D341Med (cell line): ENCODE measurements around the gene PDE10A.
A peak's percentile ranks its signal among the peaks of the same experiment; 100 is the strongest.

Experiments
- DNase-seq: peaks from one replicate; pipeline ENCODE4 v3.0.0; 2012; ENCODE audit warnings: low spot score

PDE10A gene

DNA sequence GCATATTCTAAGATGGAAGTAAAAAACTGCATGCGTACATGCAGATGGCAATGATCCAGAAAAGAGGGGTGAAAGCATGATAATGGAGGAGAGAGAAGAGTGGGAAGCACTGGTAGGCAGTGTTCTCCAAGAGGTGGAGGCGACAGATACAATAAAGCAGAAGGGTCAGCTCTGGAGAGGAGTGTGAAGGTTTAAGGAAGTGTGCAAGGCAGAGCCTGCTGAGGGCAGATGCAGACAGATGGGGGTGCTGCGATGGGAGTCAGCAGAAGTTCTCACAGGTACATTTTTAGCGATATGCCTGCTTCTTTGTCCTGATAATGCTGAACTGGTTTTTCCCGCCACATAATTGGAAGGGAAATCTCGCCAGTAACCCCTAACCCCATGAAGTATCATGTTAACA lies 272.6 kb downstream of the PDE10A start:
- no peak for DNase-seq

DNA sequence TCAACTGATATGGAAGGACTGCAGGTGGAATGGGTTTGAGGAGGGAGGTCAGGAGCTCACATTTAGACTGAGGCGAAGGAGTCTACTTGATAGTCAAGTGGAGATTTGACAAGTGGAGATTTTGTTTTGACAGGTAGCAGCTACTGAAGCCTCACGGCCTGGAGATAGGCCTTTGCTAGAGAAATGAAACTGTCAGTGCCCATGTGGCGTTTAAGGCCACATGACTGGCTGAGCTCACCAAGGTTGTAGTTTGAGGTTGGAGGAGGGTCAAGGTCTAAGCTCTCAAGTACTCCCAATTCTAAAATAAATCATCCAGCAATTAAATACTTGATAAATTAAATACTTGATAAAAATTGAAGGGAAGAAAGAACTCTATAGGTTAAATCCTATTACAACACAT lies 273.5 kb downstream of the PDE10A start:
- DNase-seq, result no peak

DNA sequence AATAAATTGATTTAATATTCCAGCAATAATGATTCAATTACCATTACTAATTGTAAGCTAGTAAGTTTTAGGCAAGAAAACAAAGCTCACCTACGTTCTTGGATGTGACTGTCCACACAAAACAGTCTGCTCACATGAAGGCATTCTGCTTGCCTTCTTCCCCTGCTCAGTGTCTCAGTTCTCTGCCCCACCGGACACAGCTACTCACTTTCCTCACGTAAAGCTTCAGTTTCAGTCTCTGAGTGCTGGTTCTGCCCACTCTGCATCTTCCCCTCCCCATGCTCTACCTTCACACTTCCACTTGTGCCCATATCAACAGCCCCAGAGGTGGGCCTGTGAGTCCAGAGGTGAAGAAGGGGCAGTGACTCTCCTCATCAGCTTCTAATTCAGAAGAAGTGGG lies 279.7 kb downstream of the PDE10A start:
- DNase-seq, result no peak

DNA sequence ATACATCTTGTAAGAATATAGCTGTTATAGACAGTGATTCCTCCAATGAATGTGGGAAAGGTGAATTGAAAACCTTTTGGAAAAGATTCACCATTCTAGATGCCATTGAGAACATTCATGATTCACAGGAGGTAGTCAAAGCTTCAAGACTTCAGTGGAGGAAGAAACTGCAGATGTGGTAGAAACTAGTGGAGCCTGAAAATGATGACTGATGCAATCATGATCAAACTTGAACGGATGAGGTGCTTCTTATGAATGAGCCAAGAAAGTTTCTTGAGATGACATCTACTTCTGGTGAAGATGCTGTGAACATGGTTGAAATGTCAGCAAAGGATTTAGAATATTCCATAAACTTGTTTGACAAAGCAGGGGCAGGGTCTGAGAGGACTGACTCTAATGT lies 286.9 kb downstream of the PDE10A start:
- no peak for DNase-seq

DNA sequence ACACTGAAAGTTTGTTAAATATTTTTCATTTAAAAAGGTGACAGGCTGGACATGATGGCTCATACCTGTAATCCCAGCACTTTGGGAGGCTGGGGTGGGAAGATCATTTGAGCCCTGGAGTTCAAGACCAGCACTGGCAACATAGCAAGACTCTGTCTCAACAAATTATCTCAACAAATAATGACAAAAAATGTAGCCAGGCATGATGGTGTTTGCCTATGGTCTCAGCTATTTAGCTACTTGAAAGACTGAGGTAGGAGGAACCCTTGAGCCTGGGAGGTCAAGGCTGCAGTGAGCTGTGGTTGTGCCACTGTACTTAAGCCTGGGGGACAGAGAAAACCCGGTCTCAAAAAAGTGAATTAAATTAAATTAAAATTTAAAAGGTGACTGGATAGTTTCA lies 297.7 kb downstream of the PDE10A start:
- DNase-seq, result no peak

DNA sequence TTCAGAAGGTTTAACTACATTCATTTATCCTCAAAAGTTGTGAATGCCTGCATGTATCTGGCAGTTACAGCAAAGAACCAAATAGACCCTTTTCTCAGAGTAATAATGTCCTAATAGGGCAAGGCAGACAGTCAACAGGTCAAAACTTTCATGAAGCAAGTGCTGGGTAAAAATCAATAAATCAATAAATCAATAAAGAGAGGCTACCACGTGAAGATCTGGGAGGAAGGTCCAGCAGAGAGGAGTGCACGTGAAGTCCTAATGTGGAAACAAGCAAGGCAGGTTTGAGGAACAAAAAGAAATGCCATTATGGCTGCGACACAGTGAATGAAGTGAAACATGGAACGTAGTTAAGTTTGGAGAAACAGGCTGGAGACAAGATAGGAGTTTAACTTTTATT lies 317.3 kb downstream of the PDE10A start:
- DNase-seq, result no peak

DNA sequence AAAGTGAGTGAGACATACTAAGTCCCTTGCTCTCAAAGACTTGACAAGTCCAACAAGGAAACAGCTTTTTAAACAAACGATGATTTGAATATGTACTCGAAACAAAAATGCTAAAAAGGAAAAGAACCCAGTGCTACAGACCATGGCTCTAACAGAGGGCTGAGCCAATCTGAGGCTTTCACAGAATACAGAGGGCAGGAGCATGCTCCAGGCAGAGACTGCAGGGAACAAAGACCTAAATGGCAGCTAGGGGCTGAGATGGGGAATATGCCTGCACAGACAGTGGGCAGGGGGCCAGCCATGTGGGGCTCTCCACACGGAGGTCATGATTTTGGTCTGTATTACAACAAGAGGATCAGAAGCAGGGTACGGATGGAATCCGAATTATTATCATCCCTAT lies 322.5 kb downstream of the PDE10A start:
- DNase-seq, result no peak

DNA sequence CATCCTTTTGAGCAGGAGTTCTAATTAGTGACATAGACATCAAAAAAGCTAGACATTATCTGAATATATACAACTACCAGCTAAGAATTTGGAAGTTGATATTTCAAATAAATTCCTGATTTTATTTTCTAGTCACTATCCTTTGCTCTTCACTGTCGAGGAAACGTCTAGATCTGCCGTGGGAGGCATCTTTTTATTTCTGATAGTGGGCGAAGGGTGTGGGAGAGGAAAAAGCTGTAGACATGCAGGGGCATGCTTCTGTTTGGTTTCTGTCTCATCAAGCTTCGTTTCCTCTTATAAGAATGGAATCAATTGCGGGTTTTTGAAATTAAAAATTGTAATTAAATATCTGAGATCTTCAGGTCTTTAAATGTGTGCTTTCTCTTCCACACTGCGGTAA lies 337.4 kb downstream of the PDE10A start:
- no peak for DNase-seq

DNA sequence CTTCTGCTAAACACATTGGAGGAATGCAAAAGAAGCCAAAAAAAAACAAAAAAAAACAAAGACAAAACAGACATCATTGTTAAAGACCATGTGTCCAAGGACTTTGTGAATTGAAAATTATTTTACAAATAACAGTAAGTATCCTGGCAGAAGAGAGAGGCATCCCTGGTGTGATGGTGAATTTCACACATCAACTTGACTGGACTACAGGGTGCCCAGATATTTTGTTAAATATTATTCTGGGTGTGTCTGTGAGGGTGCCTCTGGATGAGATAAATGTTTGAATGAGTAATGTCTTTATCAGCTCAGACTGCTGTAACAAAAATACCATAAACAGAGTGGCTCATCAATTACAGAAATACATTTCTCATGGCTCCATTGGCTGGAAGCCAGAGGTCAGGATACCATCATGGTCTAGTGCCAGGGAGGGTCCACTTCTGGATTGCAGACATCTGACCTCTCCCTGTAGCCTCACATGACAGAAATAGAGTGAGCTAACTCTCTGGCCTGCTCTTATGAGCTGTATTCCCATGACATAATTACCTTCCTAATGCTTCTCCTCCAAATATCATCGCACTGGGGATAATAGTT lies 341.4 kb downstream of the PDE10A start:
- DNase-seq, result no peak

DNA sequence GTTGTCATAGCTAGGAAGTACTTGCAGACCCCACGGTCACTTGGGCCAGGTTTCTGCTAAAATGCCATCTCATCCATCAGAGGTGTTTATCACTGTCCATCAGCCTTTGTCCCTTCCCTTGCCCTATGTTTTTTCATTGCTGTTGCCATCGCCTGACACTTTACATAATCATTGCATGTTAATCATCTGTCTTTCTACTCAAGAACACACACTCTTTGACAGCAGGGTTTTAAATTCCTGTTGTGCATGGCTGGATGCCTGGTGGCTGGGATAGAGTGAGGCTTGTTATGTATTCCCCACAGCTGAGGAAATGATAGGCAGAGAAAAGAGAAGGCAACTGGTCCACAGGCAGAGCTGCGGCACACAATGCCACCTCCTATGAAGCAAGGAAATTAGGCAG lies 341.9 kb downstream of the PDE10A start:
- no peak for DNase-seq

DNA sequence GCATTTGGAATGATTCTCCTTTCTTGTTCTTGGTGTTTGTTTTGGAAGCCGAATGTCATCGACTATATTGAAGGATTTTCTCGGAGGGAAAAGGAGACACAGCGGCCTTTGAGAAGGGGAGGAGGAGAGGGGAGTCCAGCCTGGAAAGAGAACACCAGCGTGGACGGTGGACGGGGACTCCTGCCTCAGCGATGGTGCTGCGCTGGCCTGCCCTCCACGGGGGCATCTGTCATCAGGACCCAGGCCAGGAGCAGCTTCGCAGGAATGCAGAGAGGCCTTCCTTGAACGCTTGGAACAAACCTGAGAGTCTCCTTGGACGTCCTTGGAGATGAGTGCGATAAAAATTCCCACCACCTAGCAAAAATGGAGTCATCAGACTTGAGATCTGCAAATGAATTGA lies 345.3 kb downstream of the PDE10A start:
- DNase-seq, result no peak

DNA sequence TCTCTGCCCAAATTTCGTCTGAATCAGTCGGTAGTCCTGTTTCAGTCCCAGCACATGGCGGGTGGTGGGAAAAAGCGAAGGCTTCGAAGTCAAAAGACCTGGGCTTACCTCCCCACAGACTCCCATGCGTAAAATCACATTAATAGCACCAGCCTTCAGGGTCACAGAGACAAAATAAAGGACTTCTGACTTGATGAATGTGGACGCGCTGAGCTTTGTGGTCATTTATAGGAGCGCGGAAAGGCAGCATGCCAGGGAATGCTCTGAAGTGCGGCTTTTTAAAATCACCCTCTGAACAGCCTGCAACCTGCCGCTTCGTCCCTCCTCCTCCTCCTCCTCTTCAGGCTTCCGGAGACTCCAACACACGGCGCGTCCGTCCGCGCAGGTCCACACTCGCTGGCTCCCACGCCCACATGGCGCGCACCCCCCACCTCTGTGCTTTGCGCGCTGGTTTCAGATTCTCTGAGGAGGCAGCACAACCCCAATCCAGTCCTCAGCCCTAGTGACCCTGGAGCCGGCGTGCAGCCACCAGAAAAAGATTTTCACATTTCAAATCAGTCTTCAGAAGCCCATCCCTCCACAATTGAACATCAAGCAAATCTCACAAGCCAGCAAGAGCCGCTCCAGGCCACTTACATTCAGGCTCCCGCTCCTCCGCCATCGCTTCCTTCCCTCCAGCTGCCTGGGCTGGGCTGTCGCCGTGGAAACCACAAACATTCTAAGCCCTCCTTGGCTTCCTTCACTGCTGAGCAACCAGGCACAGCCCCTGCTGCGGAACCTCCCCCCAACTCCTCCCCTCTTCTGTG lies 353.9 kb downstream of the PDE10A start, which contains the start of gene C6orf118:
TSS of gene C6orf118 (minus strand) at position 680 of the 806 bp plus-strand sequence. CDS start at position 661, 19 bp downstream.
- DNase-seq, result peak; percentile 87

DNA sequence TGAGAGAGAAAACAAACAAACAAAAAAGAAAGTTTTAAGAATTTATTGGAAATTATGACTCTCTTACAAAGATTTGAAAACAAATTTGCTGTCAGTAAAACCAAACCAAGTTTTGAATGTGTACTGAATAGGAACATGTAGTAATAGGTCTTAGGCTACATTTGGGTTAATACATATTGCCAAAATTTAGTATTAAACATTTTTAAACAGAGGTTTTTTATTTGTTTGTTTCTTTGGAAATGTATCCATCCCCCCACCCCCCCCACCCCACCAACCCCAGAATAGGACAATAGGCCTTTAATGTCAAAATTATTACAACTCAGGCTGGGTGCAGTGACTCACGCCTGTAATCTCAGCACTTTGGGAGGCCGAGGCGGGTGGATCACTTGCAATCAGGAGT lies 356.1 kb downstream of the PDE10A start:
- DNase-seq, result no peak

DNA sequence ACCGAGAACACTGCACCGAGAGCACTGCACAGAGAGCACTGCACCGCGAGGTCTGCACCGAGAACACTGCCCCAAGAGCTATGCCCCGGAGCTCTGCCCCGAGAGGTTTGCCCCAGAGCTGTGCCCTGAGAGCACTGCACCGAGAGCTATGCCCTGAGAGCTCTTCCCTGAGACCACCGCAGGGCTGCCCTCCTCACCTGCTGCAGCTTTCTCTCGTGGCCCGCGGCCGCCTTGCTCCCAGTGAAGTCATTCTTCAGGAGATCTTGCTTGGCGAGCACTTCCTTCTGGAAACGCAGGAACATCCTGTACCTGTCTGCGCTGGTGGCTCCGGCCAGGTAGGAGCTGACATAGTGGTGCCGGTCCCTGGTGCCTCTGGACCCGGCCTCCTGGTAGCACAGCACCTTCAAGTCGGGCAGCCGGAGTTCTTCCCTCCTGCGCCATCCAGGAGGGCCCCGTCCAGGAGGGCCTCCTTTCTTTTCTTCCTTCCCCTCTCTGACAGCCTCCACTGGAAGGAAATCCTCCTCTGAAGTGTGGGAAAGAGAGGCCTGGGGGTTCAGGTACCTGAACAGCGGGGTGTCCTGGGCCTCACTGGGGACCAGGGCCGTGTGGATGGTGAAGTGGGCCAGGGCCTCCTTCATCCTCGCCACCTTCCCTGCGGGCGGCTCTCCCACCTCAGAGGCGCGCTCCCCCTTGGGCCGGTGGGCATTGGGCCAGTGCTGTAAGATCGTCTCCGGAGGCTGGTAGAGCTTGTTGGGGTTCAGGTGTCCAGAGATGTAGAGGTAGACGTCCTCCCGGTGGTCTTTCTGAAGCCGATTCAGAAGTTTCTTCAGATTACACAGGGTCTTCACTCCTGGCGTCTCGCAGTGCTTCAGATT lies 361.4 kb downstream of the PDE10A start:
- no peak for DNase-seq

DNA sequence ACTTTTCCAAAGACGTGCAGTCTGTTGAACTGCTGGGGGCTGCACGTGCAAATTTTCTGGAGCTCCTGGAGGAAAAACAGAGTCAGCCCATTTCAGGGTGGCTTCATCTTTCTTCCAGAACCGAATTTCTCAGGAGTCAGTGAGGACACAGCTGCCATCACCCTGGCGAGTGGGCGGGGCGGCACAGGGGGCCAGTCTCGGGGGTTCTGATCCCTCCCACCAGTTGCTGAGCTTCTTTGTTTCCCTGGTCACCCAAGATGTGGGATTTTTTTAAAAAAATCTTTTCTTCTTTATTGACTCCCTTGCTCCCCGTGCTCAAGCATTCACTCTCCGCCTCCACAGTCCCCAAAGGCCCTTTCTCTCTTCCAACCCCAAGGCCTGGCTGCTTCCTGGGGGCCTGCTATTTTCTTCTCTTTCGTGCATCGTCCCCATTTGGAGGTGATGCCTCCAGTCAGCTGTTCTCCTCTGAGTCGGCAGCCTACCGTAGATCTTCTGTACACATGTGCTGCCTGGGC lies 362.6 kb downstream of the PDE10A start:
- no peak for DNase-seq

DNA sequence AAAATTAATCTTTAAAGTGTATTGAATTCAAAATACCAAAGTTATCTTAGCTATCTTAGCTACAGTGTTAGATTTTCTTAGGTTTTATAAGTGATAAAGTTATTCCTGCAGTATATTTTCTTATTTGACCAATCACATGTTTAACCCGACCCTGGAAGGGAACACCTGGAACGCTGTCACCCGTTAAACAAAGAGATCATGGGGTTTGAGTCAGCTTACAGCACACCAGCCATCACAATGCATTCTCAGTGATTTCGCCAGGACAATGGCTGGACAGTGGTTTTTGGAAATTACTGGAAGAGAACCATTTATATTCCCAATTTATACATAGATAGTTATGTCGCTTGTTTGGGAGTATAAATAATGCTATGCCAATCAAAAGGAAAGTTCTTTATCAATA lies 364.2 kb downstream of the PDE10A start:
- DNase-seq, result no peak

DNA sequence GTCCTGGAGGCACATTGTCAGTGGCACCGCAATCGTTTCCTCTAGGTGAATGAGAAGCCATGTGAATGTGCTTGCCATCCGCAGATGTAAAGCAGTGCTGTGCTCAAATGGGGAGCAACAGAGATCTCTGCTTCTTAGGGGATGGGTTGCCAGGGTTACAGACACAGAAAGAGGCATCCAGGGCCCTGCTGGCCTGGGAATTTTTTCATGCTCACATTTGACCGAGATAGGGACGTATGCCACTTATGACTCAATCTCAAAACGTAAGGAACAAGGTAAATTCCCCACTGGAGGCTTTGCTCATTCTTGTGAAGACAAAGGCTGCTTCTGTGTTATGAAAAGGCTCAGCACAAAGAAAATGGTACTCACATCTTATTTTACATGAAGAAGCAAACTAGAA lies 364.6 kb downstream of the PDE10A start:
- no peak for DNase-seq

DNA sequence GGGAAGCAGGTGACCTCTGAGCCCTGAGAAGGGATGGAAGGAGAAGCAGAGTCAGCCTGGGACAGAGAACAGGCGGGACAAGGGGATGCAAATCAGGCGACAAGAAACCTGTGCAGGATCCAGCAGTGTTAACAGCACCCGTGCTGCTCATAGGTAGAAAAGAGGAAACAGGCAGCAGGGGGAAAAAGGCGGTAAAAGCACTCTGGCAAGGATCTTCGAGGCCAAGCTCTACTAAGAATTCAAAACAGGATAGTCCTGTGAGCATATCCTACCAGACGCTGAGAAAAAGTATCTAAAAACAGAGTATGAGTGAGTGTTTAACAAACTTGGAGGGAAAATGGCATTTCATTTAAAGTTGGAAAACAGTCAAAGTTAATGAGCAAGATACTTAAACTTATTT lies 370.4 kb downstream of the PDE10A start:
- DNase-seq, result no peak
